Tibial artery (tissue), 4 donors: ENCODE data around the gene ZNF565.
"Not testable (repeated sequence)": the region's sequence is repeated elsewhere in the genome, so short reads cannot be mapped to it uniquely, and the experiment has no call there.

ENCODE experiments used
- DNase-seq, 2 donors: peaks; one replicate each; pipeline ENCODE4 v3.0.0-alpha.2; 2019
- H3K27ac ChIP-seq, 2 donors: fragments of 200-600 bp; sonication (generic) in 1 of 2; 1 replicate in 1 of 2; 2 replicates in 1 of 2; pipeline ENCODE4 v1.5.1; 2018 to 2019; ENCODE audit warnings: mild to moderate bottlenecking in 1 of 2
- H3K27me3 ChIP-seq, 2 donors: fragments of 200-600 bp; sonication (generic) in 1 of 2; one replicate each; pipeline versions ENCODE4 v1.5.1 to v1.6.0; 2016 to 2019
- H3K36me3 ChIP-seq, 3 donors: fragments of 200-600 bp; sonication (generic) in 2 of 3; one replicate each; pipeline ENCODE4 v1.5.1; 2016 to 2019; ENCODE audit warnings: mild to moderate bottlenecking in 2 of 3
- H3K4me1 ChIP-seq, 4 donors: fragments of 200-600 bp; sonication (generic) in 2 of 4; 1 replicate in 3 of 4; 2 replicates in 1 of 4; pipeline ENCODE4 v1.5.1; 2016 to 2019
- H3K4me3 ChIP-seq, 2 donors: fragments of 200-600 bp; sonication (generic) in 1 of 2; 1 replicate in 1 of 2; 2 replicates in 1 of 2; pipeline ENCODE4 v1.5.1; 2018 to 2019; ENCODE audit warnings: mild to moderate bottlenecking in 2 of 2
- H3K9me3 ChIP-seq, 3 donors: fragments of 200-600 bp; sonication (generic) in 1 of 3; one replicate each; pipeline ENCODE4 v1.5.1; 2016 to 2019
- CTCF ChIP-seq, 2 experiments: fragments of 200-600 bp in 1 of 2; fragments of 450-650 bp in 1 of 2; IDR thresholded peaks; one replicate each; pipeline ENCODE4 v1.5.1; 2017 to 2019; ENCODE audit warnings: antibody characterized with exemption in 2 of 2, mild to moderate bottlenecking in 1 of 2, moderate library complexity in 1 of 2
- intact Hi-C: fragments of 100-400 bp; cut with DNase I; formaldehyde crosslinking; loops from one replicate; pipeline ENCODE4 v1.15.0; 2023; ENCODE audit warnings: low total_unique reads

Gene ZNF565

GRCh38 chr19:36245210-36246005 lies 30.9 kb upstream of the ZNF565 start:
- TF ChIP-seq CTCF (IDR thresholded peaks at IDR 0.05) = no peak
- Histone ChIP-seq H3K4me1 (peaks cover 0 to 14% (median 0%) of the 10 kb centered on the region in 4 donors), H3K27ac (no peak overlapping the region), H3K4me3 (peak overlapping the region; percentile 9 to 30), H3K27me3 (no peaks in the 10 kb centered on the region), H3K9me3 (peaks cover 0 to 29% (median 7%) of the 10 kb centered on the region in 3 donors), H3K36me3 (peaks cover 0 to under 1% (median 0%) of the 10 kb centered on the region in 3 donors)
- no peak for DNase-seq
- intact Hi-C loops = no loop called here

GRCh38 chr19:36244066-36244465 lies 29.6 kb upstream of the ZNF565 start:
- peaks cover 7 to 14% (median 9%) of the 10 kb centered on the region in 3 donors for H3K36me3 ChIP-seq
- H3K27ac ChIP-seq = no peak overlapping the region
- peaks cover 0 to 14% (median 0%) of the 10 kb centered on the region in 4 donors for H3K4me1 ChIP-seq
- H3K9me3 ChIP-seq = peaks cover 0 to 37% (median 7%) of the 10 kb centered on the region in 3 donors
- DNase-seq = no peak
- intact Hi-C loops = no loop called here
- H3K4me3 ChIP-seq = no peak overlapping the region
- TF ChIP-seq CTCF (IDR thresholded peaks at IDR 0.05) = no peak
- H3K27me3 ChIP-seq = no peaks in the 10 kb centered on the region

GRCh38 chr19:36236946-36237310 lies 22.5 kb upstream of the ZNF565 start:
- Histone ChIP-seq H3K4me1 (no peaks in the 10 kb centered on the region), H3K27me3 (no peaks in the 10 kb centered on the region), H3K4me3 (no peak overlapping the region), H3K36me3 (peaks cover 77 to 84% (median 79%) of the 10 kb centered on the region in 3 donors), H3K9me3 (peaks cover 3 to 87% (median 5%) of the 10 kb centered on the region in 3 donors), H3K27ac (no peak overlapping the region)
- intact Hi-C loops = no loop called here
- no peak for TF ChIP-seq CTCF (IDR thresholded peaks at IDR 0.05)
- DNase-seq = no peak

GRCh38 chr19:36236304-36236945 lies 22.0 kb upstream of the ZNF565 start:
- Histone ChIP-seq H3K4me1 (no peaks in the 10 kb centered on the region), H3K36me3 (peaks cover 82 to 89% (median 84%) of the 10 kb centered on the region in 3 donors), H3K27ac (no peak overlapping the region), H3K27me3 (no peaks in the 10 kb centered on the region), H3K9me3 (peaks cover 3 to 85% (median 5%) of the 10 kb centered on the region in 3 donors), H3K4me3 (no peak overlapping the region)
- intact Hi-C loops = no loop called here
- no peak for TF ChIP-seq CTCF (IDR thresholded peaks at IDR 0.05)
- DNase-seq = no peak

GRCh38 chr19:36233626-36234025 lies 19.2 kb upstream of the ZNF565 start:
- H3K27me3 ChIP-seq, intact Hi-C loops, H3K4me1 ChIP-seq, H3K4me3 ChIP-seq, H3K27ac ChIP-seq, DNase-seq: not testable (repeated sequence)
- Histone ChIP-seq H3K9me3 (peaks cover 3 to 64% (median 5%) of the 10 kb centered on the region in 3 donors), H3K36me3 (peaks cover 97 to 100% (median 99%) of the 10 kb centered on the region in 3 donors)
